Thyroid gland (tissue), 4 donors: ENCODE data around the gene UBA1.

Experiments used
- POLR2A ChIP-seq, 2 donors: fragments of 450-650 bp; IDR thresholded peaks; one replicate each; pipeline ENCODE4 v1.6.1; 2017; ENCODE audit warnings: antibody characterized with exemption in 2 of 2, mild to moderate bottlenecking in 2 of 2, moderate library complexity in 1 of 2
- TF ChIP-seq, protein P1 (sequence below), 6 experiments: fragments of 200-600 bp in 3 of 6; fragments of 450-650 bp in 3 of 6; sonication (generic) in 3 of 6; IDR thresholded peaks; one replicate each; pipeline ENCODE4 v1.5.1; 2016 to 2019; ENCODE audit warnings: antibody characterized with exemption in 6 of 6, mild to moderate bottlenecking in 2 of 6, inconsistent platforms in 1 of 6, moderate library complexity in 1 of 6

- TF ChIP-seq, protein P1, sequence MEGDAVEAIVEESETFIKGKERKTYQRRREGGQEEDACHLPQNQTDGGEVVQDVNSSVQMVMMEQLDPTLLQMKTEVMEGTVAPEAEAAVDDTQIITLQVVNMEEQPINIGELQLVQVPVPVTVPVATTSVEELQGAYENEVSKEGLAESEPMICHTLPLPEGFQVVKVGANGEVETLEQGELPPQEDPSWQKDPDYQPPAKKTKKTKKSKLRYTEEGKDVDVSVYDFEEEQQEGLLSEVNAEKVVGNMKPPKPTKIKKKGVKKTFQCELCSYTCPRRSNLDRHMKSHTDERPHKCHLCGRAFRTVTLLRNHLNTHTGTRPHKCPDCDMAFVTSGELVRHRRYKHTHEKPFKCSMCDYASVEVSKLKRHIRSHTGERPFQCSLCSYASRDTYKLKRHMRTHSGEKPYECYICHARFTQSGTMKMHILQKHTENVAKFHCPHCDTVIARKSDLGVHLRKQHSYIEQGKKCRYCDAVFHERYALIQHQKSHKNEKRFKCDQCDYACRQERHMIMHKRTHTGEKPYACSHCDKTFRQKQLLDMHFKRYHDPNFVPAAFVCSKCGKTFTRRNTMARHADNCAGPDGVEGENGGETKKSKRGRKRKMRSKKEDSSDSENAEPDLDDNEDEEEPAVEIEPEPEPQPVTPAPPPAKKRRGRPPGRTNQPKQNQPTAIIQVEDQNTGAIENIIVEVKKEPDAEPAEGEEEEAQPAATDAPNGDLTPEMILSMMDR (IDR thresholded peaks at IDR 0.05): no peak
- TF ChIP-seq POLR2A (IDR thresholded peaks at IDR 0.05): no peak
Observed at GRCh38 chrX:47189906-47190305, 3.7 kb upstream of the UBA1 start.
